K562 (cell line): ENCODE measurements around the gene PRR5. TPM values are rescaled to one million over a fixed set of nuclear protein-coding genes. Genes with fewer than 3 reads are reported as not detected.

Experiments used
- BACH1 ChIP-seq: fragments of 200-800 bp; sonication (Bioruptor generic); IDR thresholded peaks from 2 replicates; pipeline ENCODE4 v1.6.1; 2016; ENCODE audit warnings: missing genetic modification characterization, missing compliant biosample characterization
- BHLHE40 ChIP-seq: IDR thresholded peaks from 2 replicates; pipeline ENCODE4 v1.6.1; 2011; ENCODE audit warnings: low read length, improper control_type of control experiment
- CHD4 ChIP-seq: fragments of 200-600 bp; sonication (generic); IDR thresholded peaks from 3 replicates; pipeline ENCODE4 v1.6.1; 2012; ENCODE audit warnings: low read depth, mild to moderate bottlenecking, mixed read lengths, low read length, inconsistent platforms; ENCODE audit not compliant: insufficient read depth, insufficient replicate concordance, poor library complexity, severe bottlenecking
- DMBX1 ChIP-seq: fragments of 250-450 bp; sonication (Bioruptor Pico); IDR thresholded peaks from 2 replicates; pipeline ENCODE4 v1.8.0; 2022; ENCODE audit warnings: inconsistent platforms, mild to moderate bottlenecking, moderate library complexity, borderline replicate concordance
- EGR1 ChIP-seq: fragments of 450-650 bp; conservative IDR thresholded peaks from 2 replicates; pipeline ENCODE4 v1.6.1; 2017; ENCODE audit warnings: mild to moderate bottlenecking
- EP300 ChIP-seq: IDR thresholded peaks from 2 replicates; pipeline ENCODE4 v1.6.1; 2012; ENCODE audit warnings: low read length, improper control_type of control experiment
- FOSL1 ChIP-seq: fragments of 200-800 bp; sonication (Bioruptor generic); conservative IDR thresholded peaks from 2 replicates; pipeline ENCODE4 v1.6.1; 2016; ENCODE audit warnings: missing genetic modification characterization, missing compliant biosample characterization
- FOXP1 ChIP-seq: sonication (generic); formaldehyde crosslinking; IDR thresholded peaks from 2 replicates; pipeline ENCODE4 v1.8.0; 2022; ENCODE audit warnings: mild to moderate bottlenecking, missing genetic modification reagents
- HCFC1 ChIP-seq: IDR thresholded peaks from 2 replicates; pipeline ENCODE4 v1.6.1; 2012; ENCODE audit warnings: low read depth, low read length, improper control_type of control experiment
- KAT7 ChIP-seq: sonication (generic); formaldehyde crosslinking; IDR thresholded peaks from 2 replicates; pipeline ENCODE4 v1.8.0; 2022; ENCODE audit warnings: missing genetic modification reagents, mild to moderate bottlenecking, borderline replicate concordance
- NCOA1 ChIP-seq: fragments of 450-650 bp; IDR thresholded peaks from 2 replicates; pipeline ENCODE4 v1.6.1; 2016; ENCODE audit warnings: low read depth
- RBM25 ChIP-seq: fragments of 200-400 bp; formaldehyde crosslinking; IDR thresholded peaks from 2 replicates; pipeline ENCODE4 v1.6.1; 2018; ENCODE audit warnings: low read length, low read depth, moderate library complexity; ENCODE audit not compliant: severe bottlenecking
- RUNX1 ChIP-seq: sonication (generic); IDR thresholded peaks from 2 replicates; pipeline ENCODE4 v1.6.1; 2016; ENCODE audit warnings: antibody characterized with exemption, low read depth
- TCF3 ChIP-seq: sonication (generic); formaldehyde crosslinking; IDR thresholded peaks from 2 replicates; pipeline ENCODE4 v1.4.0; 2020; ENCODE audit warnings: mild to moderate bottlenecking, missing genetic modification reagents
- ZFP30 ChIP-seq: fragments of 250-450 bp; sonication (Bioruptor Pico); IDR thresholded peaks from 2 replicates; pipeline ENCODE4 v1.8.0; 2022; ENCODE audit warnings: moderate library complexity, mild to moderate bottlenecking, inconsistent platforms, borderline replicate concordance
- ZNF274 ChIP-seq: IDR thresholded peaks from 2 replicates; pipeline ENCODE4 v1.6.1; 2011; ENCODE audit warnings: low read depth, mild to moderate bottlenecking, low read length, moderate library complexity, borderline replicate concordance
- ZSCAN32 ChIP-seq: fragments of 450-650 bp; formaldehyde crosslinking; IDR thresholded peaks from 2 replicates; pipeline ENCODE4 v1.4.0; 2020; ENCODE audit warnings: mild to moderate bottlenecking, moderate library complexity
- polyA plus RNA-seq, 8 experiments: library from polyadenylated mRNA; depleted of rRNA in 4 of 8; stranded (reverse) in 5 of 8; unstranded in 3 of 8; fragments of >200 nt; fragmentation: Nextera tagmentation in 2 of 8; fragmentation: Illumina TruSeq in 1 of 8; extraction: Ambion mirVana in 2 of 8; extraction: Trizol in 1 of 8; gene quantifications; 2 replicates each; pipeline versions ENCODE4 v1.2.1 to v1.2.3, GENCODE V29; 2011 to 2014; ENCODE audit warnings: inconsistent platforms in 1 of 8, missing spikeins in 1 of 8
- total RNA-seq, 7 experiments: library from RNA; depleted of rRNA in 6 of 7; stranded (reverse); fragments of >200 nt in 6 of 7; fragmentation: Illumina TruSeq in 2 of 7; extraction: Trizol in 2 of 7; gene quantifications; 2 replicates each; pipeline versions ENCODE4 v1.2.1 to v1.2.3, GENCODE V29; 2011 to 2021; ENCODE audit warnings: low replicate concordance in 1 of 7
- TF ChIP-seq, protein P1 (sequence below): fragments of 250-450 bp; sonication (Bioruptor Pico); IDR thresholded peaks from 2 replicates; pipeline ENCODE4 v1.8.0; 2021; ENCODE audit warnings: borderline replicate concordance, mild to moderate bottlenecking, moderate library complexity; ENCODE audit not compliant: poor library complexity, severe bottlenecking
- TF ChIP-seq, protein P2 (sequence below): fragments of 450-650 bp; IDR thresholded peaks from 2 replicates; pipeline ENCODE4 v1.6.1; 2016; ENCODE audit warnings: low read depth

Gene PRR5
- total and polyA plus RNA-seq, 9 of the 15 experiments (the other 6 are each of a cell fraction or from before 2014, with no cell fraction given), result 0.13 to 21.0 (median 7.5) TPM

DNA sequence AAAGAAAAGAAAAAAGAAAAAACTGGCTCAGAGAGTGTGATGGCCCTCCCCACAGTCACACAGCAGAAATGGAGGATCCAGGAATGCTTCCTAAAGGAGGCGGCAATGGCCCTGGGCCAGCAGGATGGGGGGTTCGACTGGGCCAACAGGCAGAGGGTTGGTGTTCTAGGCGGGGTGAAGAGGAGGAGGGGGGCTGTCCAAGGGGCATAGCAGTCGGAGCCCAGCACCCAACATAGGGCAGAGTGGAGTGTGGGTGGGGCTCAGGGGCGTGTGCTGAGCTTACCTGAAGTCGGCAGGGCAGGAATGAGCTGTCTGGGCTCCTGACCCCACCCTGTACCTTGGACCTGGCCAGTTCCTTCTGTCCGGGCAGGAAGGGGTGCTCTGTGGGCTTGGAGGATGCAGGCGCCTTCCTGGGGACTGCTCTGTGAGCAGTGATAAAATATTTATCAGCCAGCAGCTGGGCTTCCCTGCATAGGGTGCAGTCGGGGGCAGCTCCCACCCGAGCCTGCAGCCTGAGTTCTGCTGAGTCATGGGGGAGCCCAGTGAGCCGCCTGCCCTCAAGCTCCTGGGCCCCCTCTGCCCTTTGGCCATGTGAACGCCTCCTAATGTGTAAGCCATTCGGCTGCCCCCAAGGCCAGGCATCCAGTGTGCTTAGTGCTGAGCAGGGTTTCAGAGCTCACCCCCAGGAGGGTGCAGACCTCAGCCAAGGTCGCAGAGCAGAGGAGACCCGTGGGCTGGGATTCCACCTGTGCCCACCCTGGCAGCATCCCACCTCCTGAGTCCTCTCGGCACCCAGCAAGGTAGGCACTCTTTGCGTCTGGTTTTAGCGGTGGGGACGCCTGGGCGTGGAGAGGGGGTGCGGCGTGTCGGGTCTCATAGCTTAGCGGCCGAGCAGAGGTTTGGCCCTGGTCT lies 25.3 kb upstream of the PRR5 start (continued):
- TF ChIP-seq NCOA1, result peak; percentile 89; the same call in 1 of the 2 replicates
- 0 out of 2 replicates have a peak, but pooled peaks have one; percentile 6 for TF ChIP-seq HCFC1
- TF ChIP-seq FOXP1 (CRISPR knock-in tag), result peak; percentile 82; the same call in 1 of the 2 replicates
- TF ChIP-seq EP300, result peak; percentile 94
- TF ChIP-seq, protein P1, sequence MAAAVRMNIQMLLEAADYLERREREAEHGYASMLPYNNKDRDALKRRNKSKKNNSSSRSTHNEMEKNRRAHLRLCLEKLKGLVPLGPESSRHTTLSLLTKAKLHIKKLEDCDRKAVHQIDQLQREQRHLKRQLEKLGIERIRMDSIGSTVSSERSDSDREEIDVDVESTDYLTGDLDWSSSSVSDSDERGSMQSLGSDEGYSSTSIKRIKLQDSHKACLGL (CRISPR knock-in tag), result no peak
- peak; percentile 53; the same call in 1 of the 2 replicates for TF ChIP-seq FOSL1
- TF ChIP-seq, protein P2, sequence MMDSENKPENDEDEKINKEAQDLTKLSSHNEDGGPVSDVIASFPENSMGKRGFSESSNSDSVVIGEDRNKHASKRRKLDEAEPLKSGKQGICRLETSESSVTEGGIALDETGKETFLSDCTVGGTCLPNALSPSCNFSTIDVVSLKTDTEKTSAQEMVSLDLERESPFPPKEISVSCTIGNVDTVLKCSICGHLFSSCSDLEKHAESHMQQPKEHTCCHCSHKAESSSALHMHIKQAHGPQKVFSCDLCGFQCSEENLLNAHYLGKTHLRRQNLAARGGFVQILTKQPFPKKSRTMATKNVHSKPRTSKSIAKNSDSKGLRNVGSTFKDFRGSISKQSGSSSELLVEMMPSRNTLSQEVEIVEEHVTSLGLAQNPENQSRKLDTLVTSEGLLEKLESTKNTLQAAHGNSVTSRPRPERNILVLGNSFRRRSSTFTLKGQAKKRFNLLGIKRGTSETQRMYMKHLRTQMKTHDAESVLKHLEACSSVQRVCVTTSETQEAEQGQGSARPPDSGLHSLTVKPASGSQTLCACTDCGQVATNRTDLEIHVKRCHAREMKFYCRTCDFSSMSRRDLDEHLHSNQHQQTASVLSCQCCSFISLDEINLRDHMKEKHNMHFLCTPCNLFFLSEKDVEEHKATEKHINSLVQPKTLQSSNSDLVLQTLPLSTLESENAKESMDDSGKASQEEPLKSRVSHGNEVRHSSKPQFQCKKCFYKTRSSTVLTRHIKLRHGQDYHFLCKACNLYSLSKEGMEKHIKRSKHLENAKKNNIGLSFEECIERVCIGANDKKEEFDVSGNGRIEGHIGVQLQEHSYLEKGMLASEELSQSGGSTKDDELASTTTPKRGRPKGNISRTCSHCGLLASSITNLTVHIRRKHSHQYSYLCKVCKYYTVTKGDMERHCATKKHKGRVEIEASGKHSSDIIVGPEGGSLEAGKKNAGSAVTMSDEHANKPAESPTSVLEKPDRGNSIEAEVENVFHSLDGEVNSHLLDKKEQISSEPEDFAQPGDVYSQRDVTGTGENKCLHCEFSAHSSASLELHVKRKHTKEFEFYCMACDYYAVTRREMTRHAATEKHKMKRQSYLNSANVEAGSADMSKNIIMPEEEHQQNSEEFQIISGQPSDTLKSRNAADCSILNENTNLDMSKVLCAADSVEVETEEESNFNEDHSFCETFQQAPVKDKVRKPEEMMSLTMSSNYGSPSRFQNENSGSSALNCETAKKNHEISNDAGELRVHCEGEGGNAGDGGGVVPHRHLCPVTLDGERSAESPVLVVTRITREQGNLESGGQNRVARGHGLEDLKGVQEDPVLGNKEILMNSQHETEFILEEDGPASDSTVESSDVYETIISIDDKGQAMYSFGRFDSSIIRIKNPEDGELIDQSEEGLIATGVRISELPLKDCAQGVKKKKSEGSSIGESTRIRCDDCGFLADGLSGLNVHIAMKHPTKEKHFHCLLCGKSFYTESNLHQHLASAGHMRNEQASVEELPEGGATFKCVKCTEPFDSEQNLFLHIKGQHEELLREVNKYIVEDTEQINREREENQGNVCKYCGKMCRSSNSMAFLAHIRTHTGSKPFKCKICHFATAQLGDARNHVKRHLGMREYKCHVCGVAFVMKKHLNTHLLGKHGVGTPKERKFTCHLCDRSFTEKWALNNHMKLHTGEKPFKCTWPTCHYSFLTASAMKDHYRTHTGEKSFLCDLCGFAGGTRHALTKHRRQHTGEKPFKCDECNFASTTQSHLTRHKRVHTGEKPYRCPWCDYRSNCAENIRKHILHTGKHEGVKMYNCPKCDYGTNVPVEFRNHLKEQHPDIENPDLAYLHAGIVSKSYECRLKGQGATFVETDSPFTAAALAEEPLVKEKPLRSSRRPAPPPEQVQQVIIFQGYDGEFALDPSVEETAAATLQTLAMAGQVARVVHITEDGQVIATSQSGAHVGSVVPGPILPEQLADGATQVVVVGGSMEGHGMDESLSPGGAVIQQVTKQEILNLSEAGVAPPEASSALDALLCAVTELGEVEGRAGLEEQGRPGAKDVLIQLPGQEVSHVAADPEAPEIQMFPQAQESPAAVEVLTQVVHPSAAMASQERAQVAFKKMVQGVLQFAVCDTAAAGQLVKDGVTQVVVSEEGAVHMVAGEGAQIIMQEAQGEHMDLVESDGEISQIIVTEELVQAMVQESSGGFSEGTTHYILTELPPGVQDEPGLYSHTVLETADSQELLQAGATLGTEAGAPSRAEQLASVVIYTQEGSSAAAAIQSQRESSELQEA, result no peak
- TF ChIP-seq ZNF274, result peak; percentile 63; the same call in 1 of the 2 replicates
- peak; percentile 65 for TF ChIP-seq BHLHE40
- TF ChIP-seq CHD4, result peak; percentile 12
- peak; percentile 97 for TF ChIP-seq TCF3 (CRISPR knock-in tag)
- peak; percentile 82; the same call in 1 of the 2 replicates for TF ChIP-seq BACH1 (tag)
- TF ChIP-seq KAT7 (CRISPR knock-in tag), result peak; percentile 69; the same call in 1 of the 2 replicates
- TF ChIP-seq ZFP30, result no peak
- TF ChIP-seq DMBX1 (CRISPR knock-in tag), result peak; percentile 81
- TF ChIP-seq RBM25, result peak; percentile 74
- TF ChIP-seq RUNX1, result 0 out of 2 replicates have a peak, but pooled peaks have one; percentile 37
- peak; percentile 66 for TF ChIP-seq EGR1
- no peak for TF ChIP-seq ZSCAN32 (CRISPR knock-in tag)
